GM13976 (cell line): ENCODE results near the gene FAM13B.

Experiments used
- DNase-seq: peaks from one replicate; pipeline ENCODE4 v3.0.0; 2012; ENCODE audit warnings: low spot score
- CTCF ChIP-seq: IDR thresholded peaks from 2 replicates; pipeline ENCODE4 v1.5.1; 2012; ENCODE audit warnings: borderline replicate concordance, mild to moderate bottlenecking; ENCODE audit not compliant: insufficient read depth; ENCODE audit errors: extremely low read depth, missing control alignments, control extremely low read depth
- in situ Hi-C: fragments of 300-500 bp; cut with MboI; formaldehyde crosslinking; loops from one replicate; pipeline ENCODE4 v1.12.0; 2022; ENCODE audit warnings: low sequenced_read_pairs, mixed read lengths, inconsistent platforms; ENCODE audit not compliant: unreplicated experiment

FAM13B gene

DNA sequence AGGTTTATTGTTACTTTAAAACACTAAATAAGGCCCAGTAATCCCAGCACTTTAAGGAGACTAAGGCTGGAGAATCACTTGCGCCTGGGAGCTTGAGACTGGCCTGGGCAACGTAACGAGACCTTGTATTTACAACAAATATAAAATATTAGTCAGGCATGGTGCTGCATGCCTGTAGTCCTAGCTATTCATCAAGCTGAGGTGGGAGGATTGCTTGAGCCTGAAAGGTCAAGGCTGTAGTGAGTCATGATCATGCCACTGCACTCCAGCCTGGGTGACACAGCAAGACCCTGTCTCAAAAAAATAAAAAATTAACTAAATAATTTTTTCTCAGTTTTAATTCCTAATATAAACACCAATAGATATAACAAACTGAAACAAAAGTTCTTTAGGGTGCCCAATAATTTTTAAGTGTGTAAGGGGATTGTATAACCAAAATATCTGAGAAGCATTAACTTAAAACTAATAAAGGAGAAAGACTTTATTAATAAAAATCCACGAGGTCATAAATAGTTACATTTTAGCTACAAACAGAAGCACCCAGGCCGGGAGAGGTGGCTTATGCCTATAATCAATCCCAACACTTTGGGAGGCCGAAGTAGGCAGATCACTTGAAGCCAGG, 32.7 kb downstream of the FAM13B start:
- TF ChIP-seq CTCF = no peak
- in situ Hi-C loops = no loop called here
- DNase-seq = no peak

DNA sequence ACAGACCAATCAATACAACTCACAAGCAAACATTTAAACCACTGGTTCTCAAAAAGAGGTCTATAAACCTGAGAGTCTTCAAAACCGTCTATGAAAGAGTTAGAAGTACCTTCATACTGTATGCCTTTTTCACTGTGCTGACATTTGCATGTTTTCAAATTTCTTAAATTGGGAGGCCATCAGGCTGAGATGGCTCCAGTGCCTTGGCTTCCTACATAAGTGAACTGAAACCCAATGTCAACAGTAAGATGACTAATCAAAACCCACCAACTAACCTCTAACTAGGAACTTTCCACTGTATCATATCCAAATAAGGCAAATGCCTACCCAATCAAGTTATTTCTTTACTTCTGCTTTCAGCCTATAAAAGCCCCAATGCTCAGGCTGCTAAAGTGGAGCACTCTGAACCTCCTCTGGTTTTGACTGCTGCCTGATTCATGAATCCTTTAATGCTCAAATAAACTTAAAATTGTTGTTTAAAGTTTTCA, 35.1 kb downstream of the FAM13B start:
- DNase-seq = peak; percentile 45
- TF ChIP-seq CTCF = no peak
- in situ Hi-C loops = no loop called here

DNA sequence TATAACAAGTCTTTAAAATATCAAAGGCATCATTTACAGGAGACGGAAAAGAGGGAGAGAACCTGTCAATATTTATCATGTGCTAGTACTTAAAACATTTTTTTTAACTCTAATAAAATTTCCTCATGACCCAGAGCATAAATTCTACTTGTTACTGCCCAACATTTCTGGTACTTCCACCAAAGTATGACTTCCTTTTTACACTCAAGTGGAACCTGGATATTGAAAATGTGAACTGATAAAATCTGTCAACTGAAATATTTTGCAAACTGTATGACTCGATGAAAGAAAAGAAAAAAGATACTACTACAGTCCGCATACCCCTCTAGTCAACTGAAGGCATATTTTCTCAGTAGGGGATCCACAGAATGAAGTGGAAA, 37.1 kb downstream of the FAM13B start:
- in situ Hi-C loops = no loop called here
- TF ChIP-seq CTCF = no peak
- DNase-seq = no peak

- no peak for TF ChIP-seq CTCF
- DNase-seq = no peak
- in situ Hi-C loops = no loop called here
Measured at GRCh38 chr5:137995077-137995748, 37.7 kb downstream of the FAM13B start.

DNA sequence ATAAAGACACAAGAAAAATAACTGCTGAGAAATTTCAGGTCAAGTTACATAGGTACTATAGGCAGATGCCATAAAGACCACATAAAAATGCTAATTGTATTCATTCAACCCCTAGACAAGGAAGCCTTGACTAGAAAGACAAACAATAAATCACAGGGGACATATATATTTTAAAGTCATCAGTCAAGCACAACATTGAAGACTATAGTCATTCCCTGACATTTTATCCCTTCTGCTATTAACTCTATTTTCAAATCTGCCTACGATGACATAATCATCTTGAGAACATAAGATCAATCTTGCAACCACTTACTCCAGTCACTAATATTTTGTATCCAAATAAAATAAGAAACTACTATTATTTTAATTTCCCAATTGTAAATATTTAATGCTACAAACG, 38.3 kb downstream of the FAM13B start:
- in situ Hi-C loops = no loop called here
- DNase-seq = no peak
- no peak for TF ChIP-seq CTCF

DNA sequence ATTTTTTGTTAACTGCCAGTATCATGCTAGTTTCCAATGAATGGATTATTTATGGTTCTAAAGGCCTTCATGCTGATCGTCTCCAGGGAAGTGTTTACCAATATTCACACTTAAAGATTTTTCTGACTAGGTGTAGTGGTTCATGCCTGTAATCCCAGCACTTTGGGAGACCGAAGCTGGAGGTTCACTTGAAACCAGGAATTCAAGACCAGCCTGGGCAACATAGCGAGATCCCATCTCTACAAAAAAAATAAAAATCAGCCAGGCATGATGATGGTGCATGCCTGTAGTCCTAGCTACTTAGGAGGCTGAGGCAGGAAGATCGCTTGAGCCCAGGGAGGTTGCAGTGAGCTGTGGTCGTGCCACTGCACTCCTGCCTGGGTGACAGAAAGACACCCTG, 43.5 kb downstream of the FAM13B start:
- no peak for DNase-seq
- in situ Hi-C loops = no loop called here
- TF ChIP-seq CTCF = no peak
